GM12872 (cell line): ENCODE data around the gene MARK3.

ENCODE experiments used
- CTCF ChIP-seq: IDR thresholded peaks from 3 replicates; pipeline ENCODE4 v1.5.1; 2011; ENCODE audit warnings: low read depth, mild to moderate bottlenecking, low read length, moderate library complexity; ENCODE audit not compliant: insufficient read depth

The MARK3 gene

DNA sequence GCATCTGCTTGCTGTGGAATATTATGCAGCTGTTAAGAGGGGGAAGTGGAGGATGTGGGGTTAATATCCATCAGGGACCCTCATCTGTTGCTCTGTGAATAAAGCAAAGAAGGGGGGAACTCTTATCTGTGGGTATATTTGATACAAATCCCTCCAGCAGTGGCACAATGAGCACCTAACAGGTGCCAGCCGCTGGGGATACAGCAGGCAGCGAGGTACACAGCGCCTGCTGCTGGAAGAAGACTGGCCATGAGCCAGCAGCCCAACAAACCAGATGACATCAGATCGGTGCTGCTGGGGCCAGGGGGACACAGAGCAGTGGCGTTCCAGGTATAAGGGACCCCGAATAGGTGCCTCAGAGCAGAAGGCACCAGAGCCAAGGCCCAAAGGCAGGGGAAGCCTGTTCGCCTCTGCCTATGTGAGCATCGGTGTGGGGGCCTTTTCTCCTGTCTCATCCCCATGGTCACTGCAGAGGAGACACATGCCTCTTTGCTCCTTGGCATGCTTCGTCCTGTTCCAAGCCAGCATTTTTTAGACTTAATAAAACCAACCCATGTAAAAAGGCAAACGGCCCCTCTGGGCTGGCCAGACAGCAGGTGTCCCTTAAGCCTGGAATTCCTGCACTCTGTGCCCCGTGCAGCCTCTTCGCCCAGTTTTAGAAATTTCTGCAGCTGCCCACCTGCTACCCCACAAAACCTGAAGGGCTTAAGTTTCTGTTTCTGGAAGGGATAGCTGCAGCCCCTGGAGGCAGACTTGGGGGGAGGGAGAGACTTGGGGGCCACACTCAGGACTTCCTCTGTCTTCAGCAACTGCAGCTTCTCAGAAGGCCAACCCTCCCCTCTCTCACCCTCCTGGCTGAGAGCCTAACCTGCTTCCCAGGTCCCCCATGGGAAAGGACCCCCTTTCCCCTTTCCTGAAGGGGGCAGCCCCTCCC, 139.1 kb downstream of the MARK3 start:
- TF ChIP-seq CTCF, result 0 out of 3 replicates have a peak, but pooled peaks have one; percentile 30

DNA sequence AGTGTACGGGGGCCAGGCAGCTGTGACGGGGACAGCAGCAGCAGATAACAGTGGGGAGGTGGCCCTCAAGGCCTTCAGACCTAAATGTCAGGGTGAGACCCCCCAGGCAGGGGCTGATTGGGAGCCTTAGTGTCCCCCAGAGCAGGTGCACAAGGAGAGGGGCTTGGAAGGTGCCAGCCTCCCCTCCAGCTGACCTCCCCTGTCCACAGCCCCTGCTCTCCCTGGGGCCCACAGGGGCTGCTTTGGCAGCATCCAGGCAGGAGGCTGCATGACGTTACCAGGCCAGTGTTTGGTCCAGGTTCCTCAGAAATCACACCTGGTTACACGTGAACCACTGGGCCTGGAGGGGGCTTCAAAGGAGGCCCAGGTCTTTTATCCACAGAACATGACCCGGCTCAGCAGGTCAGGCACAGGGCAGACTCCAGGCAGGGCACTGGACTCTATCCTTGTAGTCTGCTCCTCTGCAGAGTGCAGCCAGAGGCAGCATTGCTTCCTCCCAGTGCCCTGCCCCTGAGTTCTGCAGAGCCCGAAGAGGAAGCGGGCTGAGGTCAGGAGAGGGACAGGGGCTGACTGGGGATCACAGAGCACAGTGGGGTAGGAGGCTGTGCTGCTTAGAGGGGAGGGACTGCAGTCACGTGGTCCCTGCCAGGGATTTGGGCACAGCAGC, 141.2 kb downstream of the MARK3 start:
- TF ChIP-seq CTCF, result no peak

GRCh38 chr14:103526914-103527248, 141.7 kb downstream of the MARK3 start:
- no peak for TF ChIP-seq CTCF

DNA sequence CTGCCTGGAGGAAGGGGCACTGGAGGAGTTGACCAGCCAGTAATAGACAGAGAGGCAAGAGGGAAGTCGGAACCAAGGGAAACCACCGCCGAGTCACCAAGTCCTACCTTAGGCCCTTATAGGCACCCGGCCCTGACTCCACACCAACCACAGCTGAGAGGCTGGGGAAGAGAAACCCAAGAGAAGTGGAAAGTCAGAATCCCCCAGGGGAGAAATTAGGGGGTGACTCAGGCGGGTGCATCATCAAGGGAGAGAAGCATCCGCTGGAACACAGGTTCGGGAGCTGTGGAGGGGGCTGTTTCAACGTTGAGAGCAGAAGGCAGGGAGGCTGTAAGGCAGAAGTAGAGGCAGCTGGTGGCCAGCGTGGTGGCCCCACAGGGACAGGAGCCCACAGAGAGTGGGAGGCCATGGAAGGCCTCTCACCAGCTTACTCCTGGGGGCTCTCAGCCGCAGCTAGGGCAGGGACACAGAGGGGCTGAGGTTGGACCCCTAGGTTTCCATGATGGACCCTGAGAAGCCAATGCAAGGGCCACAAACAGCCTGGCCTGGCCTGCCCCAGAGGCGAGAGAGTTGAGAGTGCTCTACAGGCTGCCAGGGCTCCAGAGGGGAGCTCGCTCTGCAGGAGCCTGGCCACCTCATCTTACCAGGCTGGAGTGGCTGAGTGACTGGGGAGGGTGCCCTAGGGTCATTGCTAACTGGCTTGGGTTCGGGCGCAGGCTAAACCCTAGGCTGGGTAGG, 142.4 kb downstream of the MARK3 start:
- no peak for TF ChIP-seq CTCF

- TF ChIP-seq CTCF, result no peak
Observed at GRCh38 chr14:103528146-103528586, 143.0 kb downstream of the MARK3 start.

GRCh38 chr14:103528587-103529382, 143.6 kb downstream of the MARK3 start, which contains the start of gene TRMT61A:
TSS of gene TRMT61A (plus strand) at chr14:103529196. CDS start at chr14:103529979, 783 bp downstream.
- TF ChIP-seq CTCF, result no peak
